HK-2 (cell line): ENCODE results near the gene TFF3.

ENCODE experiments used
- DNase-seq: peaks from one replicate; pipeline ENCODE4 v3.0.0-alpha.2; 2018; ENCODE audit not compliant: unreplicated experiment

TFF3 gene

GRCh38 chr21:42289926-42290325, 25.3 kb downstream of the TFF3 start:
- no peak for DNase-seq

- no peak for DNase-seq
Measured at GRCh38 chr21:42288962-42289361, 26.2 kb downstream of the TFF3 start.

GRCh38 chr21:42287193-42288083, 27.8 kb downstream of the TFF3 start:
- DNase-seq = no peak

- DNase-seq = no peak
Measured at GRCh38 chr21:42286416-42286815, 28.8 kb downstream of the TFF3 start.

- no peak for DNase-seq
Measured at GRCh38 chr21:42285569-42286245, 29.5 kb downstream of the TFF3 start.

- DNase-seq = no peak
Measured at GRCh38 chr21:42282715-42283114, 32.5 kb downstream of the TFF3 start.

GRCh38 chr21:42282021-42282420, 33.2 kb downstream of the TFF3 start:
- no peak for DNase-seq

GRCh38 chr21:42281181-42281680, 34.0 kb downstream of the TFF3 start:
- no peak for DNase-seq

- no peak for DNase-seq
Measured at GRCh38 chr21:42280356-42281180, 34.6 kb downstream of the TFF3 start.

GRCh38 chr21:42279888-42280287, 35.3 kb downstream of the TFF3 start:
- DNase-seq = no peak

GRCh38 chr21:42279341-42279871, 35.8 kb downstream of the TFF3 start:
- no peak for DNase-seq

- no peak for DNase-seq
Measured at GRCh38 chr21:42278451-42279149, 36.6 kb downstream of the TFF3 start.

- no peak for DNase-seq
Measured at GRCh38 chr21:42277593-42277992, 37.6 kb downstream of the TFF3 start.

- DNase-seq = no peak
Measured at GRCh38 chr21:42276526-42277154, 38.6 kb downstream of the TFF3 start.

- DNase-seq = no peak
Measured at GRCh38 chr21:42276076-42276475, 39.1 kb downstream of the TFF3 start.

GRCh38 chr21:42272984-42273600, 42.1 kb downstream of the TFF3 start:
- DNase-seq = no peak

GRCh38 chr21:42272109-42272962, 42.9 kb downstream of the TFF3 start:
- DNase-seq = no peak

GRCh38 chr21:42271065-42271464, 44.1 kb downstream of the TFF3 start:
- no peak for DNase-seq

GRCh38 chr21:42269386-42269785, 45.8 kb downstream of the TFF3 start:
- DNase-seq = no peak
